Measurements from ENCODE around the gene STAT6. TPM values are rescaled to one million over a fixed set of nuclear protein-coding genes. Genes with fewer than 3 reads are reported as not detected.

The STAT6 gene
- total RNA-seq, 1 experiment from 2014 or later: 122 TPM

DNA sequence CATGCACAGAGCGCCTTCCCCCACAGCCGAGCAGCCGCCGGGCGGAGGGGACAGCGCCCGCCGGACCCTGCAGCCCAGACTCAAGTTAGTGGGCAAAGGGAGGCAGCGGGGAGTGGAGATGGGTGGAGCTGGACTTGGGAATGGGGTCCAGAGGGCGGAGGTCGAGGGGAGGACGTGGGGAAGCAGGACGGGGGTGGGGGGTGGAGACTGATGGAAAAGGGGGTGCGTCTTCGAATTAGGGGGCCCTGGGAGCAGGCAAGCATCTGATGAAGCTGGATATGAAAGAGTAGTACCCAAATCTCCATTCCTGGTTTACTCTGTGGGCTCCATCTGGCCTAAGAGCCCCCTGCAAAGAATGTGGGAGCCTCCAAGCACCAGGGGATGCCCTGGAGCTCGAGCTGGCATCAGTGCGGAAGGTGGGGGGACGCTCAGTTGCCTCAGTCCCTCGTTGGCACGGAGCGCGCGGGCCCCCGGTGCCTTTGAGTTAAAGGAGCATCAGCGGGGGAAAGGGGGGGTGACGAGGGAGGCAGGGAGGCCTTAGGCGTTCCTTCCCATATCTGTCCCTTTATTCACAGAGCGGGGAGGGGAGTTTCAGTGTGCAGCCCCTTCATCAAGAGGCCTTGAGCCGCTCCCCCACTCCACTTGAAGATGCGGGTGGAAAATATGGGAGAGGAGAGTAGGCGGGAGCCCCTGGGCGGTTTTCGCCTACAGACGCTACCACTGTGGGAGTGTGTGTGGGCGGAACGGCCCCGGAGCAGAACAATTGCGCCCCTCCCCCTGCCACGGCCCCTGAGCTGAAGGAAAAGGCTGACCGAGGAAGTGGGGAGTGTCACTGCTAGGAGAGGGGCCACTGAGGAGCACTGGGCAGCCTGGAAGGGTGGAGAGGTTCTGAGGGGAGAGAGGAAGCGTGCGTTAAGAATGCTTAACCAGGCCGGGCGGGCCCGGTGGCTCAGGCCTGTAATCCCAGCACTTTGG, 21.6 kb downstream of the STAT6 start:
- no peaks in the 10 kb centered on the region for H3K79me2 ChIP-seq (ENCODE audit: low read depth)
- H4K20me1 ChIP-seq (ENCODE audit: insufficient read depth): 0 out of 2 replicates have a peak, but pooled peaks cover 3% of the 10 kb centered on the region
- peaks cover 22% of the 10 kb centered on the region; the same call in 1 of the 2 replicates for H3F3A ChIP-seq (ENCODE audit: insufficient read depth, low read depth)
- CTCF ChIA-PET: interaction anchor here (0.9 kb wide), 1 partner anchor 22 kb away, joined by 3 read pairs; no protein-coding TSS in a partner anchor
- no peaks in the 10 kb centered on the region for H3K36me3 ChIP-seq (ENCODE audit: low read depth)
- peak overlapping the region; percentile 91 for H3K4me2 ChIP-seq
- peak in 1 of 2 experiments; percentile 61 for DNase-seq
- TF ChIP-seq EZH2 (IDR thresholded peaks at IDR 0.05; ENCODE audit: low read depth): no peak
- TF ChIP-seq, protein P1, sequence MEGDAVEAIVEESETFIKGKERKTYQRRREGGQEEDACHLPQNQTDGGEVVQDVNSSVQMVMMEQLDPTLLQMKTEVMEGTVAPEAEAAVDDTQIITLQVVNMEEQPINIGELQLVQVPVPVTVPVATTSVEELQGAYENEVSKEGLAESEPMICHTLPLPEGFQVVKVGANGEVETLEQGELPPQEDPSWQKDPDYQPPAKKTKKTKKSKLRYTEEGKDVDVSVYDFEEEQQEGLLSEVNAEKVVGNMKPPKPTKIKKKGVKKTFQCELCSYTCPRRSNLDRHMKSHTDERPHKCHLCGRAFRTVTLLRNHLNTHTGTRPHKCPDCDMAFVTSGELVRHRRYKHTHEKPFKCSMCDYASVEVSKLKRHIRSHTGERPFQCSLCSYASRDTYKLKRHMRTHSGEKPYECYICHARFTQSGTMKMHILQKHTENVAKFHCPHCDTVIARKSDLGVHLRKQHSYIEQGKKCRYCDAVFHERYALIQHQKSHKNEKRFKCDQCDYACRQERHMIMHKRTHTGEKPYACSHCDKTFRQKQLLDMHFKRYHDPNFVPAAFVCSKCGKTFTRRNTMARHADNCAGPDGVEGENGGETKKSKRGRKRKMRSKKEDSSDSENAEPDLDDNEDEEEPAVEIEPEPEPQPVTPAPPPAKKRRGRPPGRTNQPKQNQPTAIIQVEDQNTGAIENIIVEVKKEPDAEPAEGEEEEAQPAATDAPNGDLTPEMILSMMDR (conservative IDR thresholded peaks at IDR 0.05): no peak
- peaks cover 5% of the 10 kb centered on the region; the same call in 1 of the 2 replicates for H3K4me1 ChIP-seq (replicated peaks; ENCODE audit: insufficient read depth)
- peak overlapping the region; percentile 71 for H3K4me3 ChIP-seq
- BruUV-seq (replicated peaks): no TSS peak
- peak overlapping the region; percentile 77 for H2AFZ ChIP-seq
- H3K9me3 ChIP-seq (ENCODE audit: insufficient read depth, low read depth): no peaks in the 10 kb centered on the region
- no peaks in the 10 kb centered on the region for H3K27me3 ChIP-seq (ENCODE audit: insufficient read depth, low read depth)
- intact Hi-C loops (cut with micrococcal nuclease; ENCODE audit: unreplicated experiment): loop anchor here (1.0 to 5.0 kb wide), 2 partner anchors 38 to 452 kb away; no protein-coding TSS in a partner anchor
- POLR2A ChIA-PET (ENCODE audit: unreplicated experiment): interaction anchor here (0.5 to 0.7 kb wide), 2 partner anchors 28 to 514 kb away, joined by 4 to 19 read pairs; no protein-coding TSS in a partner anchor
- H3K27ac ChIP-seq: no peak overlapping the region
- no peaks in the 10 kb centered on the region for H3K9me2 ChIP-seq (ENCODE audit: insufficient read depth)

DNA sequence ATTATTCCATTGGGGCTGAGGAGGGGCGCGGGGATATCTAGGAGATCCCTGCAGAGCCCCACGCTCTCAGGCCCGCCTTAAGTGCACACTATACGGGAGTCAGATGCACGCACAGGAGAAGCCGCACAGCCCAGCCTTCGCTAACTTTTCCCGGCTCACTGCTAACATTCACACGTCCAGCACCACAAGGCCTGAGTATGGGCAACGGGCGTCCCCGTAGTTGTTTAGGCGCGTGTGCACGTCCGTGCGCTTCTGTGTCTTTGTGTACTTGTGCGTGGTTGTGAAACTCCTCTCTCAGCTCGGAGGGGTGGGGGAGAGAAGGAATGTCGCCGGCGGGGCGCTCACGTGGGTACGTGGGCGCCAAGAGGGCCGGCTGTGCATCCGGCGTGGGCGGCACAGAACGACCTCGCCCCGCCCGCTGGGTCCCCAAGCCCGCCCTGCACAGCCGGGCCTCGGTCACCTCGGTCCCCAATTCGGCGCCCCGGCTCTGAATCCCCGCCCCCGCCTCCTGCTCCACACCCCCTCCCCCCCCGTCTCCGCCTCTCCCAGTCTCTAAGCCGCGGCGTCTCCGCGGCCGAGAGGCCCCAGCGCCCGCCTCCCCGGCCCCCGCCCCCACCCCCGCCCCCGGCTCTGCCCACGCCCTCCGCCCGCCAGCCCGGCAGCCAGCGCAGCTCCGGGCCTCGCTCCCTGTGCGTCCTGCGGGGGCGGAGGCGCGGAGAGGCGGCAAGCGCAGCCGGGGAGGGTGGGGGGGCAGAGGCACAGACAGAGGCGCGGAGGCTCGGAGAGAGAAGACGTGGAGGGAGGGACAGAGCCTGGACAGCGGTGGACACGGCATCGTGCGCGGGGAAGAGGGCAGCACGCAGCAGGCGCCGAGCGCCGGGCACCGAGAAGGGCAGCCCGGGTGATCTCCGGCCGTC, 22.6 kb downstream of the STAT6 start, which contains the start of gene NAB2:
NAB2 (plus strand) TSS at position 761 of the 917 bp plus-strand sequence. CDS start 158 bp downstream, outside the sequence.
- H3K27ac ChIP-seq: peak within 1 kb of the TSS; percentile 91
- peak within 1 kb of the TSS; percentile 92 for H2AFZ ChIP-seq
- H3K9me2 ChIP-seq (ENCODE audit: insufficient read depth): no peaks in the 10 kb centered on the region
- H3K36me3 ChIP-seq (ENCODE audit: low read depth): no peaks in the 10 kb centered on the region
- TF ChIP-seq, protein P1 (conservative IDR thresholded peaks at IDR 0.05): no peak
- TF ChIP-seq EZH2 (IDR thresholded peaks at IDR 0.05; ENCODE audit: low read depth): no peak
- H3K27me3 ChIP-seq (ENCODE audit: insufficient read depth, low read depth): no peaks in the 10 kb centered on the region
- no peaks in the 10 kb centered on the region for H3K79me2 ChIP-seq (ENCODE audit: low read depth)
- no peaks in the 10 kb centered on the region for H3K9me3 ChIP-seq (ENCODE audit: insufficient read depth, low read depth)
- CTCF ChIA-PET: interaction anchor here (0.6 kb wide), 2 partner anchors 23 to 94 kb away, joined by 4 to 5 read pairs; partner anchors contain the start of gene STAT6
- intact Hi-C loops (cut with micrococcal nuclease; ENCODE audit: unreplicated experiment): loop anchor here (1.0 to 5.0 kb wide), 4 partner anchors 23 to 451 kb away; partner anchors contain the start of genes PTGES3 and STAT6
- H3K4me1 ChIP-seq (replicated peaks; ENCODE audit: insufficient read depth): peaks cover 5% of the 10 kb centered on the region; the same call in 1 of the 2 replicates
- no TSS peak for BruUV-seq (replicated peaks)
- peak within 1 kb of the TSS; percentile 96 for H3K4me2 ChIP-seq
- H3K4me3 ChIP-seq: peak within 1 kb of the TSS; percentile 94
- peaks cover 26% of the 10 kb centered on the region; the same call in 1 of the 2 replicates for H3F3A ChIP-seq (ENCODE audit: insufficient read depth, low read depth)
- H4K20me1 ChIP-seq (ENCODE audit: insufficient read depth): 0 out of 2 replicates have a peak, but pooled peaks cover 3% of the 10 kb centered on the region
- peak; percentile 82 to 95 for DNase-seq
- POLR2A ChIA-PET (ENCODE audit: unreplicated experiment): interaction anchor here (0.7 to 2.5 kb wide), 4 partner anchors 10 to 39 kb away, joined by 15 to 28 read pairs (median 16); partner anchors contain the start of genes LRP1, NEMP1 and STAT6
